GM15510 (cell line): ENCODE measurements around the gene MOB3B.

Experiments used
- POLR2A ChIP-seq: IDR thresholded peaks from 3 replicates; pipeline ENCODE4 v1.6.1; 2011; ENCODE audit warnings: borderline replicate concordance; ENCODE audit not compliant: insufficient read length; ENCODE audit errors: extremely low read depth

MOB3B gene

GRCh38 chr9:27336126-27336525 is 193.5 kb downstream of the MOB3B start:
- TF ChIP-seq POLR2A: no peak

GRCh38 chr9:27335075-27335474 is 194.5 kb downstream of the MOB3B start:
- no peak for TF ChIP-seq POLR2A

- TF ChIP-seq POLR2A: no peak
These were observed 196.2 kb downstream of the MOB3B start for GRCh38 chr9:27333241-27334052.

- TF ChIP-seq POLR2A: no peak
These were observed 198.2 kb downstream of the MOB3B start for GRCh38 chr9:27331393-27331792.

- TF ChIP-seq POLR2A: no peak
These were observed 200.3 kb downstream of the MOB3B start for GRCh38 chr9:27329291-27329690.

- TF ChIP-seq POLR2A: no peak
These were observed 201.1 kb downstream of the MOB3B start for GRCh38 chr9:27328483-27328882.

- TF ChIP-seq POLR2A: no peak
These were observed 218.4 kb downstream of the MOB3B start for GRCh38 chr9:27311184-27311583.

- no peak for TF ChIP-seq POLR2A
These were observed 219.0 kb downstream of the MOB3B start for GRCh38 chr9:27310582-27310981.

- no peak for TF ChIP-seq POLR2A
These were observed 220.8 kb downstream of the MOB3B start for GRCh38 chr9:27308691-27309390.

- TF ChIP-seq POLR2A: no peak
These were observed 225.1 kb downstream of the MOB3B start for GRCh38 chr9:27304521-27304920.

GRCh38 chr9:27303219-27303618 is 226.4 kb downstream of the MOB3B start:
- TF ChIP-seq POLR2A: no peak

- TF ChIP-seq POLR2A: no peak
These were observed 232.6 kb downstream of the MOB3B start, which contains the start of gene EQTN for GRCh38 chr9:27297050-27297449. EQTN (minus strand) TSS chr9:27297150; CDS start chr9:27297055, 95 bp downstream.

- no peak for TF ChIP-seq POLR2A
These were observed 235.6 kb downstream of the MOB3B start for GRCh38 chr9:27293996-27294395.

GRCh38 chr9:27292659-27293405 is 236.8 kb downstream of the MOB3B start:
- no peak for TF ChIP-seq POLR2A

GRCh38 chr9:27291292-27291691 is 238.3 kb downstream of the MOB3B start:
- TF ChIP-seq POLR2A: no peak
